ES-I3 (cell line): Measurements from ENCODE around the gene ECSIT.
"Not testable (repeated sequence)": the region's sequence is repeated elsewhere in the genome, so short reads cannot be mapped to it uniquely, and the experiment has no call there.

Experiments used
- H3K36me3 ChIP-seq: 2 replicates; pipeline ENCODE4 v1.6.1; 2013; ENCODE audit warnings: mild to moderate bottlenecking, low read length, control low read depth, moderate library complexity; ENCODE audit not compliant: insufficient read depth
- H3K4me1 ChIP-seq: 2 replicates; pipeline ENCODE4 v1.6.1; 2013; ENCODE audit warnings: mild to moderate bottlenecking, control low read depth, low read length; ENCODE audit not compliant: insufficient read depth
- H3K9ac ChIP-seq: 2 replicates; pipeline ENCODE4 v1.6.1; 2013; ENCODE audit warnings: low read depth, mild to moderate bottlenecking, low read length, moderate library complexity
- H3K9me3 ChIP-seq: 2 replicates; pipeline ENCODE4 v1.6.1; 2013; ENCODE audit warnings: mild to moderate bottlenecking, low read length, moderate library complexity; ENCODE audit not compliant: control insufficient read depth, insufficient read depth

The ECSIT gene

GRCh38 chr19:11463391-11463790 lies 65.5 kb downstream of the ECSIT start:
- H3K36me3 ChIP-seq, result no peaks in the 10 kb centered on the region
- no peak overlapping the region for H3K9ac ChIP-seq
- H3K4me1 ChIP-seq, result peaks cover 13% of the 10 kb centered on the region
- no peaks in the 10 kb centered on the region for H3K9me3 ChIP-seq

GRCh38 chr19:11461453-11461852 lies 67.5 kb downstream of the ECSIT start:
- Histone ChIP-seq H3K9ac (no peak overlapping the region), H3K36me3 (no peaks in the 10 kb centered on the region), H3K9me3 (no peaks in the 10 kb centered on the region), H3K4me1 (peaks cover 13% of the 10 kb centered on the region)

GRCh38 chr19:11460207-11460606 lies 68.7 kb downstream of the ECSIT start:
- Histone ChIP-seq H3K36me3 (no peaks in the 10 kb centered on the region), H3K4me1 (peaks cover 5% of the 10 kb centered on the region; the same call in 1 of the 2 replicates), H3K9me3 (no peaks in the 10 kb centered on the region), H3K9ac (no peak overlapping the region)

GRCh38 chr19:11458912-11459311 lies 70.0 kb downstream of the ECSIT start:
- not testable (repeated sequence) for H3K9me3 ChIP-seq, H3K36me3 ChIP-seq, H3K4me1 ChIP-seq, H3K9ac ChIP-seq

GRCh38 chr19:11458236-11458900 lies 70.6 kb downstream of the ECSIT start:
- no peak overlapping the region for H3K9ac ChIP-seq
- no peaks in the 10 kb centered on the region for H3K9me3 ChIP-seq
- no peaks in the 10 kb centered on the region for H3K36me3 ChIP-seq
- H3K4me1 ChIP-seq, result peaks cover 2% of the 10 kb centered on the region; the same call in 1 of the 2 replicates

GRCh38 chr19:11457831-11458230 lies 71.1 kb downstream of the ECSIT start:
- Histone ChIP-seq H3K9me3 (no peaks in the 10 kb centered on the region), H3K36me3 (no peaks in the 10 kb centered on the region), H3K4me1 (peaks cover 3% of the 10 kb centered on the region; the same call in 1 of the 2 replicates), H3K9ac (no peak overlapping the region)

- Histone ChIP-seq H3K36me3 (no peaks in the 10 kb centered on the region), H3K4me1 (peaks cover 5% of the 10 kb centered on the region; the same call in 1 of the 2 replicates), H3K9ac (no peak overlapping the region), H3K9me3 (no peaks in the 10 kb centered on the region)
Observed at GRCh38 chr19:11457115-11457514, 71.8 kb downstream of the ECSIT start.

- H3K9me3 ChIP-seq, result no peaks in the 10 kb centered on the region
- no peak overlapping the region for H3K9ac ChIP-seq
- H3K36me3 ChIP-seq, result no peaks in the 10 kb centered on the region
Observed at GRCh38 chr19:11456659-11457058, 72.3 kb downstream of the ECSIT start.

More at GRCh38 chr19:11456659-11457058, 72.3 kb downstream of the ECSIT start:
- peaks cover 10% of the 10 kb centered on the region; the same call in 1 of the 2 replicates for H3K4me1 ChIP-seq
